Left lobe of liver (tissue), 1 donor: ENCODE data around the gene RIPOR3. TPM values are rescaled to one million over a fixed set of nuclear protein-coding genes. Genes with fewer than 3 reads are reported as not detected.

Source experiments
- total RNA-seq: library from RNA; stranded (reverse); gene quantifications from one replicate; pipeline ENCODE4 v1.2.1, GENCODE V29; 2021
- donor health status: DM: no; HTN: yes; CAD: no.

RIPOR3 gene
- total RNA-seq, 1 donor from 2014 or later: 20.1 TPM

Other genes starting within 250 kb of the RIPOR3 start
- gene PTPN1, start 181.2 kb downstream of the RIPOR3 start, total RNA-seq: 8.9 TPM
- 10.9 TPM for gene PARD6B, start 40.0 kb upstream of the RIPOR3 start, total RNA-seq
- gene BCAS4, start 103.5 kb upstream of the RIPOR3 start, total RNA-seq: 0.83 TPM
- gene ADNP, start 239.9 kb upstream of the RIPOR3 start, total RNA-seq: 21.1 TPM